HG03575 (cell line): Measurements from ENCODE around the gene INSM2.

Experiments used
- ATAC-seq: cut with Tn5 transposase; IDR thresholded peaks from one replicate; pipeline ENCODE4 v1.9.1; 2021; ENCODE audit not compliant: unreplicated experiment, insufficient number of reproducible peaks, low FRiP score; ENCODE audit errors: extremely low read depth

The INSM2 gene

GRCh38 chr14:35533357-35534207 is at the start of gene INSM2:
Gene INSM2 (plus strand): TSS chr14:35534164. CDS start chr14:35534253, 89 bp downstream.
- no peak for ATAC-seq

GRCh38 chr14:35492569-35493014 is 41.4 kb upstream of the INSM2 start:
- no peak for ATAC-seq

- no peak for ATAC-seq
Observed at GRCh38 chr14:35495278-35495677, 38.7 kb upstream of the INSM2 start.

- ATAC-seq: no peak
Observed at GRCh38 chr14:35499180-35499579, 34.8 kb upstream of the INSM2 start.

GRCh38 chr14:35503646-35504045 is 30.3 kb upstream of the INSM2 start:
- no peak for ATAC-seq

GRCh38 chr14:35504260-35504659 is 29.7 kb upstream of the INSM2 start:
- ATAC-seq: no peak

- no peak for ATAC-seq
Observed at GRCh38 chr14:35506461-35506860, 27.5 kb upstream of the INSM2 start.

- no peak for ATAC-seq
Observed at GRCh38 chr14:35506927-35507326, 27.0 kb upstream of the INSM2 start.

GRCh38 chr14:35509846-35510245 is 24.1 kb upstream of the INSM2 start:
- ATAC-seq: no peak

GRCh38 chr14:35512765-35513164 is 21.2 kb upstream of the INSM2 start:
- no peak for ATAC-seq

- ATAC-seq: no peak
Observed at GRCh38 chr14:35515916-35516315, 18.0 kb upstream of the INSM2 start.

- no peak for ATAC-seq
Observed at GRCh38 chr14:35519986-35520385, 14.0 kb upstream of the INSM2 start.

- no peak for ATAC-seq
Observed at GRCh38 chr14:35525695-35526094, 8.3 kb upstream of the INSM2 start.

- ATAC-seq: no peak
Observed at GRCh38 chr14:35526962-35527361, 7.0 kb upstream of the INSM2 start.

- no peak for ATAC-seq
Observed at GRCh38 chr14:35531960-35532747, 1.8 kb upstream of the INSM2 start.

GRCh38 chr14:35532783-35533356 is 1.1 kb upstream of the INSM2 start:
- ATAC-seq: no peak

- ATAC-seq: no peak
Observed at GRCh38 chr14:35534208-35534872, 376 bp downstream of the INSM2 start.

- no peak for ATAC-seq
Observed at GRCh38 chr14:35534873-35535482, 1.0 kb downstream of the INSM2 start.
